GM23338 (cell line): ENCODE results near the gene TADA2A.

Source experiments
- CREB1 ChIP-seq: fragments of 250-450 bp; sonication (Bioruptor Pico); IDR thresholded peaks from 2 replicates; pipeline ENCODE4 v1.5.0; 2020; ENCODE audit warnings: low read depth, mild to moderate bottlenecking, moderate library complexity
- EZH2 ChIP-seq: fragments of 200-600 bp; sonication (generic); IDR thresholded peaks from one replicate; pipeline ENCODE4 v1.8.0; 2017; ENCODE audit warnings: antibody characterized with exemption, mild to moderate bottlenecking, low read depth; ENCODE audit not compliant: unreplicated experiment
- EZH2phosphoT487 ChIP-seq: fragments of 200-600 bp; sonication (generic); IDR thresholded peaks from one replicate; pipeline ENCODE4 v1.8.1; 2018; ENCODE audit warnings: antibody characterized with exemption; ENCODE audit not compliant: unreplicated experiment
- TF ChIP-seq, protein P1 (sequence below), 2 experiments: fragments of 200-600 bp in 1 of 2; sonication (generic) in 1 of 2; conservative IDR thresholded peaks; 2 replicates each; pipeline versions ENCODE4 v1.5.1 to v1.6.1; 2016 to 2017; ENCODE audit warnings: antibody characterized with exemption in 2 of 2, low read depth in 2 of 2, mild to moderate bottlenecking in 2 of 2, moderate library complexity in 1 of 2
- TF ChIP-seq, protein P2 (sequence below): IDR thresholded peaks from one replicate; pipeline ENCODE4 v1.6.1; 2018; ENCODE audit warnings: antibody characterized with exemption; ENCODE audit not compliant: unreplicated experiment

GRCh38 chr17:37358098-37358829 is 48.4 kb upstream of the TADA2A start:
- TF ChIP-seq EZH2phosphoT487 (no peak), CREB1 (CRISPR knock-in tag) (no peak), EZH2 (no peak)
- TF ChIP-seq, protein P1, sequence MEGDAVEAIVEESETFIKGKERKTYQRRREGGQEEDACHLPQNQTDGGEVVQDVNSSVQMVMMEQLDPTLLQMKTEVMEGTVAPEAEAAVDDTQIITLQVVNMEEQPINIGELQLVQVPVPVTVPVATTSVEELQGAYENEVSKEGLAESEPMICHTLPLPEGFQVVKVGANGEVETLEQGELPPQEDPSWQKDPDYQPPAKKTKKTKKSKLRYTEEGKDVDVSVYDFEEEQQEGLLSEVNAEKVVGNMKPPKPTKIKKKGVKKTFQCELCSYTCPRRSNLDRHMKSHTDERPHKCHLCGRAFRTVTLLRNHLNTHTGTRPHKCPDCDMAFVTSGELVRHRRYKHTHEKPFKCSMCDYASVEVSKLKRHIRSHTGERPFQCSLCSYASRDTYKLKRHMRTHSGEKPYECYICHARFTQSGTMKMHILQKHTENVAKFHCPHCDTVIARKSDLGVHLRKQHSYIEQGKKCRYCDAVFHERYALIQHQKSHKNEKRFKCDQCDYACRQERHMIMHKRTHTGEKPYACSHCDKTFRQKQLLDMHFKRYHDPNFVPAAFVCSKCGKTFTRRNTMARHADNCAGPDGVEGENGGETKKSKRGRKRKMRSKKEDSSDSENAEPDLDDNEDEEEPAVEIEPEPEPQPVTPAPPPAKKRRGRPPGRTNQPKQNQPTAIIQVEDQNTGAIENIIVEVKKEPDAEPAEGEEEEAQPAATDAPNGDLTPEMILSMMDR (conservative IDR thresholded peaks at IDR 0.05; ENCODE audit: low read depth in 2 of 2): no peak
- TF ChIP-seq, protein P2, sequence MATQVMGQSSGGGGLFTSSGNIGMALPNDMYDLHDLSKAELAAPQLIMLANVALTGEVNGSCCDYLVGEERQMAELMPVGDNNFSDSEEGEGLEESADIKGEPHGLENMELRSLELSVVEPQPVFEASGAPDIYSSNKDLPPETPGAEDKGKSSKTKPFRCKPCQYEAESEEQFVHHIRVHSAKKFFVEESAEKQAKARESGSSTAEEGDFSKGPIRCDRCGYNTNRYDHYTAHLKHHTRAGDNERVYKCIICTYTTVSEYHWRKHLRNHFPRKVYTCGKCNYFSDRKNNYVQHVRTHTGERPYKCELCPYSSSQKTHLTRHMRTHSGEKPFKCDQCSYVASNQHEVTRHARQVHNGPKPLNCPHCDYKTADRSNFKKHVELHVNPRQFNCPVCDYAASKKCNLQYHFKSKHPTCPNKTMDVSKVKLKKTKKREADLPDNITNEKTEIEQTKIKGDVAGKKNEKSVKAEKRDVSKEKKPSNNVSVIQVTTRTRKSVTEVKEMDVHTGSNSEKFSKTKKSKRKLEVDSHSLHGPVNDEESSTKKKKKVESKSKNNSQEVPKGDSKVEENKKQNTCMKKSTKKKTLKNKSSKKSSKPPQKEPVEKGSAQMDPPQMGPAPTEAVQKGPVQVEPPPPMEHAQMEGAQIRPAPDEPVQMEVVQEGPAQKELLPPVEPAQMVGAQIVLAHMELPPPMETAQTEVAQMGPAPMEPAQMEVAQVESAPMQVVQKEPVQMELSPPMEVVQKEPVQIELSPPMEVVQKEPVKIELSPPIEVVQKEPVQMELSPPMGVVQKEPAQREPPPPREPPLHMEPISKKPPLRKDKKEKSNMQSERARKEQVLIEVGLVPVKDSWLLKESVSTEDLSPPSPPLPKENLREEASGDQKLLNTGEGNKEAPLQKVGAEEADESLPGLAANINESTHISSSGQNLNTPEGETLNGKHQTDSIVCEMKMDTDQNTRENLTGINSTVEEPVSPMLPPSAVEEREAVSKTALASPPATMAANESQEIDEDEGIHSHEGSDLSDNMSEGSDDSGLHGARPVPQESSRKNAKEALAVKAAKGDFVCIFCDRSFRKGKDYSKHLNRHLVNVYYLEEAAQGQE: no peak
